Stimulated activated naive CD4-positive, alpha-beta T cell treated with Interleukin-2 at 50 U/mL for 16 hours (primary cell): Measurements from ENCODE around the gene MLC1.

Source experiments
- DNase-seq: peaks from one replicate; lab custom pipeline; 2025; lab: John Stamatoyannopoulos, UW

Gene MLC1

GRCh38 chr22:50035976-50036724, 49.1 kb downstream of the MLC1 start:
- DNase-seq = no peak

- DNase-seq = no peak
These were observed 49.9 kb downstream of the MLC1 start for GRCh38 chr22:50035131-50035881.

GRCh38 chr22:50034126-50035081, 50.8 kb downstream of the MLC1 start:
- no peak for DNase-seq

- DNase-seq = no peak
These were observed 52.2 kb downstream of the MLC1 start for GRCh38 chr22:50032941-50033601.

GRCh38 chr22:50032109-50032871, 52.9 kb downstream of the MLC1 start:
- DNase-seq = no peak

- no peak for DNase-seq
These were observed 53.8 kb downstream of the MLC1 start for GRCh38 chr22:50031189-50032091.

GRCh38 chr22:50030297-50031188, 54.7 kb downstream of the MLC1 start:
- peak; percentile 79 for DNase-seq

DNA sequence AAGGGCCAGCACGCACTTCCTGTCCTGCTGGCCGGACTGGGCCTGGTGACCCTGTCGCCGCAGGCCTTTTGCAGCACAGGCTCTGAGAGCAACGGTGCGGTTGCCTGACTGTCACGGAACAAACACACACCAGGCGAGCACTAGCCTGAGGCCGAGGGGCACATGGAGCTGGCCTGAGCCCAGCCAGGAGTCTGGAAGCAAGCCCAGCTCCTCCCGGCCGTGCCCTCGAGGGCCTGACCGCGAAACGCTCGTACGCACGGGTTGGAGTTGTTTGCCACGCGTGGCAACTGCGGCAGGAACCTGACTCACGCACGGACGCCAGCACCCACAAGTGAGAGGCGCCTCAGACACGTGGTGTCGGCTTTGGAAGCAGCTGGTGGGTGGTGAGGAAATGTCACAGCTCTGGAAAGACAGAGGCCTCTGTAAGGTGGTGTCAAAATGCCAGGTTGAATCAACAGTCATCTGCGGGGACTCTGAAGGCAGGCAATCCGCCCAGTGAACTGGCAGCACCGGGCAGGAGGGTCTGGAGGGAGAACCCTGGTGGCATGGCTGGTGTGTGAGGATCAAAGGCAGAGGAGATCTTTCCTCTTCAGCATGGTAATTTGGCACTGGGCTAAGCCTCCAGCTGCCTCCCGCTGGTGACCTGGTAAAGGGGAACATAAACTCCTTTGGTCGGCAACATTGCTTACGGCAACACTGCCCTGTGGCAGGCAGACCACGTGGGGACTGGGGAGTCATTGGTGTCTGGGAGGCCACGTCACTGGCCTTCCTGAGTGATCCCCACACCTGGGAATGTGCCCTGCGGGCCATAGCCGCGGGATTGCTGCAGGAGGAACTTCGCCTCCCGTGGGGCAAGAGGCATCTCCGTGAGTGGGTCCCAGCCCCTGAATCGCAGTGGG, 57.3 kb downstream of the MLC1 start:
- DNase-seq = peak; percentile 72

DNA sequence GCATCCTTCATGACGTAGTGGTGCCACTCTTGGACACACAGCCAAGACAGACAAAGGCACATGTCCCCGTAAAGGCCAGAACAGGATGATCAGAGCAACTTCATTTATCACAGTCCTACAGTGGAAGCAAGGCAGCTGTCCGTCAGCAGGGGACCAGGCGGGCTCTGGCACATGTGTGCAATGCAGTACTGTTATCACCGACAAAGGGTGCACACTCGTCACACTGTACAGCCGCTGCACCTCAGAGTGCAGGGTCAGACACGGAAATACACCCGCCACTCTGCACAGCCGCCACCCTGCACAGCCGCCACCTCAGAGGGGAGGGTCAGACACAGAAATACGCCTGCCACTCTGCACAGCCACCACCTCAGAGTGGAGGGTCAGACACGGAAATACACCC, 59.2 kb downstream of the MLC1 start:
- DNase-seq = no peak

- no peak for DNase-seq
These were observed 62.9 kb downstream of the MLC1 start for GRCh38 chr22:50022171-50022819.

DNA sequence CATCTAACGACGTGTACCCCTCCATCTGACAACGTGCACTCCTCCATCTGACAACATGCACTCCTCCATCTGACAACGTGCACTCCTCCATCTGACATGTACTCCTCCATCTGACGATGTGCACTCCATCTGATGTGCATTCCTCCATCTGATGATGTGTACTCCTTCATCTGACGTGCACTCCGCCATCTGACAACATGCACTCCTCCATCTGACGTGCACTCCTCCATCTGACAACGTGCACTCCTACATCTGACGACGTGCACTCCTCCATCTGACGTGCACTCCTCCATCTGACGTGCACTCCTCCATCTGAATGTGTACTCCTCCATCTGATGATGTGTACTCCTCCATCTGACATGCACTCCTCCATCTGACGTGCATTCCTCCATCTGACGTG, 64.6 kb downstream of the MLC1 start:
- DNase-seq = no peak

DNA sequence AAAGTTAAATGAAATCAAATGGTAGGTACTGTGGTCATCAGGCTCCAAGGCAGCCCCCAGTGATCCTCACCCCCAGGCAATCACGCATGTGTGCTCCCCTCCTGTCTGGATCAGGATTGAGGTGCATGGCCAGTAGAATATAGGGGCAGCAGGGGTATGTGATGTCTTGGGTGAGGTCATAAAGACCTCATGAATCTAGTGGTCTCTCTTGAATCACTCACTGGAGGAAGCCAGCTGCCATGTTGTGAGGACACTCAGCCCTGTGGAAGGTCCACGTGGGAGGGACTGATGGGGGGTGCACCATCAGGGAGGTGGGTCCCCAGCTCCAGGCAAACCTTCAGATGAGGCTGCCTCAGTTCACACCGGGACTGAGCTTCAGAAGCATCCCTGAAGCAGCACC, 65.9 kb downstream of the MLC1 start:
- DNase-seq = no peak

DNA sequence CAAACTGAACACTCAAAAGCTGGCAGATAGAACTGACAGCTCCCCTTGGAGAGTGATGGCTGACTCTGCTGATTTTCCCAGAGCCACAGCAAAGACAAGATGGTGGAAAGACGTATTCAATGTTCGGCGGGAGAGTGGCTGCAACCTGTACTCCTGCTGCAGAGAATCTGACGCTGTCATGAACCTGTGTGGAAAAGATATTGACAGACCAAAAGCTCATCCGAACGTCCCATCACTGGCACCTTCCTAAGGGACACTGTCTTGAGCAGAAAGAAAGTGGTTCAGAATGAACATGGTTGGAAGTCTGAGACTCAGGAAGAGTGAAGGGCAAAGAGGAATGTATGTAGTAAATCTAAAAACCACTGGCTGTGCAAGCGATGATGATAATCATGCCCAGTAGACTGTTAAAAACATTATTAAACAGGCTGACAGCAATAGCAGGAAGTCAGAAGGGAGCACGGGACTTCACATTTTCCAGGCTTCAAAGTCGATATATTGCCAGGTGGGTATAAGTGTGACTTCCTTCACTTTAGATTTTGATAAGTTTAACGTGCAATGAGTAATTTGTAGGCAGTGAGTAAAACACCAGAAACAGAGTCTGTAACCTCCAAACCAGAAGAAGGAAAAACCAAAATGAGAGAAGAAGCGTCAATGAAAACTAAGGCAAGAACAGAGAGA, 66.5 kb downstream of the MLC1 start:
- peak; percentile 24 for DNase-seq

GRCh38 chr22:50017701-50018224, 67.5 kb downstream of the MLC1 start:
- no peak for DNase-seq

DNA sequence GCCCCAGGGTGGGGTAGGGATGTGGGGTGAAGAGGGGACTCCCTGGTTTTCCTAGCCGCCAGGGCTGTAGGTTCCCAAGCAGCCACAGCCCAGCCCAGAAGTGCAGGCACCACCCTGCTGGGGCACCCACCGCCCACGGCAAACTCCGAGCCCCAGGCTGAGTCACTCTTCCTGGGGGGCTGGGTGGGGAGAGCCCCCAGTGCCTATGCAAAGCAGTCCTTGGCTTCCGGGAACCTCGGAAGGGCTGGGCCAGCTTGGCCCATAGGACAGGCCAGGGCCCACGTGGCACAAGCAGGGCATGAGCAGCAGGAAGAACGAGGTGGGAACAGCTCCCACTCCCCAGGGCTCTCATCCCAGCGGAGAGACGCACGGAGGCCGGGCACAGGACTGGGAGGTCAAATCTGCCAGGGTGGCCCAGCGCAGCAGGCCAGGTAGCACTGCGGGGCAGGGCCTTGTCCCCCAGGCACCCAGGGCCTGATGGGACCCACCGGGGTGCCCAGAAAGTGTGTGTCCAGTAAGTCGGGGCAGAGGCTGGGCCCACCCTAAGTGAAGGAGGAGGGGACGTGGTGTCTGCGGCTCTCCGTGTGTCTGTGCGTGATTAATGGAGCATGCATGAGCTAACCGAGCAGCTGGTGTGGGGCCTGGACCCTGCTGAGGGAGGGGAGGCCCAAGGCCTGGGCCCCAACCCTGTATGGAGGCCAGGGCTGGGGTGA, 68.1 kb downstream of the MLC1 start:
- DNase-seq = peak; percentile 81
